NB4 (cell line): ENCODE data around the gene SMS.

Experiments
- CTCF ChIP-seq: IDR thresholded peaks from one replicate; pipeline ENCODE4 v1.5.1; 2012; ENCODE audit warnings: low read depth, low read length
- MAX ChIP-seq: IDR thresholded peaks from 2 replicates; pipeline ENCODE4 v1.6.1; 2011; ENCODE audit warnings: low read depth, low read length
- POLR2A ChIP-seq: IDR thresholded peaks from 2 replicates; pipeline ENCODE4 v1.6.1; 2011; ENCODE audit warnings: mild to moderate bottlenecking; ENCODE audit not compliant: insufficient read length; ENCODE audit errors: extremely low read depth

GRCh38 chrX:22012931-22013330 lies 72.4 kb downstream of the SMS start:
- no peak for TF ChIP-seq CTCF
- TF ChIP-seq POLR2A = no peak
- no peak for TF ChIP-seq MAX
